HTR-8/SVneo (cell line): Measurements from ENCODE around the gene MAD2L1BP.
A peak's percentile ranks its signal among the peaks of the same experiment; 100 is the strongest.

Source experiments
- DNase-seq: peaks from one replicate; pipeline ENCODE4 v3.0.0; 2011; ENCODE audit warnings: low spot score, mixed read lengths; ENCODE audit not compliant: insufficient read length
- FAIRE-seq: peaks from 2 replicates; lab custom pipeline; 2011; peaks lifted over from hg19 to GRCh38; lab: Jason Lieb, UNC

MAD2L1BP gene

GRCh38 chr6:43665376-43665775 lies 29.7 kb downstream of the MAD2L1BP start:
- DNase-seq = no peak
- no peak for FAIRE-seq

GRCh38 chr6:43666196-43666920 lies 30.7 kb downstream of the MAD2L1BP start:
- FAIRE-seq (no peak), DNase-seq (no peak)

- DNase-seq = peak; percentile 87
- FAIRE-seq = peak; percentile 88
Observed at GRCh38 chr6:43667245-43668150, 31.9 kb downstream of the MAD2L1BP start.

- DNase-seq (peak; percentile 67), FAIRE-seq (no peak)
Observed at GRCh38 chr6:43668151-43669028, 32.8 kb downstream of the MAD2L1BP start.

GRCh38 chr6:43669050-43669921 lies 33.6 kb downstream of the MAD2L1BP start:
- no peak for DNase-seq
- no peak for FAIRE-seq

- FAIRE-seq (no peak), DNase-seq (no peak)
Observed at GRCh38 chr6:43669922-43670622, 34.4 kb downstream of the MAD2L1BP start.

- FAIRE-seq (no peak), DNase-seq (no peak)
Observed at GRCh38 chr6:43670623-43670986, 35.0 kb downstream of the MAD2L1BP start.

GRCh38 chr6:43671011-43671800 lies 35.6 kb downstream of the MAD2L1BP start:
- FAIRE-seq = no peak
- DNase-seq = no peak

- FAIRE-seq = no peak
- DNase-seq = no peak
Observed at GRCh38 chr6:43671801-43672690, 36.4 kb downstream of the MAD2L1BP start.

- no peak for DNase-seq
- FAIRE-seq = no peak
Observed at GRCh38 chr6:43673444-43674084, 37.9 kb downstream of the MAD2L1BP start.

- no peak for FAIRE-seq
- DNase-seq = no peak
Observed at GRCh38 chr6:43674291-43674690, 38.7 kb downstream of the MAD2L1BP start.

- no peak for DNase-seq
- FAIRE-seq = no peak
Observed at GRCh38 chr6:43674921-43675320, 39.3 kb downstream of the MAD2L1BP start.

- DNase-seq (no peak), FAIRE-seq (no peak)
Observed at GRCh38 chr6:43676962-43677606, 41.4 kb downstream of the MAD2L1BP start.

GRCh38 chr6:43677759-43678158 lies 42.1 kb downstream of the MAD2L1BP start:
- DNase-seq (no peak), FAIRE-seq (no peak)

GRCh38 chr6:43678341-43678740 lies 42.7 kb downstream of the MAD2L1BP start:
- FAIRE-seq = no peak
- no peak for DNase-seq

- FAIRE-seq = no peak
- no peak for DNase-seq
Observed at GRCh38 chr6:43679057-43679456, 43.4 kb downstream of the MAD2L1BP start.
